Stomach (tissue), 4 donors: ENCODE data around the gene DCLK1.

Experiments
- CTCF ChIP-seq, 7 experiments: fragments of 450-650 bp in 4 of 7; fragments of 200-600 bp in 3 of 7; sonication (generic) in 3 of 7; IDR thresholded peaks; one replicate each; pipeline ENCODE4 v1.5.1; 2016 to 2019; ENCODE audit warnings: antibody characterized with exemption in 7 of 7, control low read depth in 2 of 7, mild to moderate bottlenecking in 1 of 7
- EP300 ChIP-seq: sonication (generic); formaldehyde crosslinking; IDR thresholded peaks from one replicate; pipeline ENCODE4 v1.6.1; 2017; ENCODE audit warnings: antibody characterized with exemption
- POLR2A ChIP-seq, 4 donors: fragments of 450-650 bp; IDR thresholded peaks; one replicate each; pipeline ENCODE4 v1.6.1; 2016; ENCODE audit warnings: antibody characterized with exemption in 4 of 4, control low read depth in 2 of 4, mild to moderate bottlenecking in 1 of 4, moderate library complexity in 1 of 4
- POLR2AphosphoS5 ChIP-seq, 3 donors: sonication (generic); formaldehyde crosslinking; IDR thresholded peaks; one replicate each; pipeline ENCODE4 v1.6.1; 2016; ENCODE audit warnings: antibody characterized with exemption in 3 of 3

GRCh38 chr13:35954207-35954560 lies 177.0 kb downstream of the DCLK1 start:
- TF ChIP-seq POLR2A (IDR thresholded peaks at IDR 0.05) (no peak), CTCF (IDR thresholded peaks at IDR 0.05) (no peak), EP300 (no peak), POLR2AphosphoS5 (IDR thresholded peaks at IDR 0.05) (no peak)
